GM12878 (cell line): ENCODE measurements around the gene ARHGAP15. TPM values are rescaled to one million over a fixed set of nuclear protein-coding genes. Genes with fewer than 3 reads are reported as not detected.

Experiments used
- ATAC-seq: fragments of 200-7000 bp; cut with Tn5 transposase; 3 replicates; pipeline ENCODE4 v1.9.1; 2020; ENCODE audit warnings: mild to moderate bottlenecking, moderate library complexity
- BruUV-seq: library from RNA; stranded (reverse); fragments of 400-500 nt; replicated peaks from 2 replicates; lab custom pipeline; 2021; lab: Mats Ljungman, UMichigan
- CTCF ChIA-PET: fragments of 300-600 bp; sonication (Branson Sonifier 250); formaldehyde crosslinking; extraction: SDS; loops from one replicate; lab custom pipeline; 2021; ENCODE audit warnings: inconsistent platforms; lab: Yijun Ruan, JAX
- POLR2A ChIA-PET: fragments of 350-600 bp; formaldehyde crosslinking; extraction: SDS; loops from one replicate; lab custom pipeline; 2021; ENCODE audit warnings: inconsistent platforms; lab: Charles Lee
- RAD21 ChIA-PET: fragments of 300-600 bp; sonication (Branson Sonifier 250); formaldehyde crosslinking; loops from one replicate; lab custom pipeline; 2023; ENCODE audit warnings: antibody characterized with exemption; ENCODE audit not compliant: unreplicated experiment; lab: Charles Lee
- SMC1A ChIA-PET: fragments of 300-600 bp; sonication (Branson Sonifier 250); formaldehyde crosslinking; loops from one replicate; lab custom pipeline; 2023; ENCODE audit not compliant: unreplicated experiment, uncharacterized antibody; lab: Charles Lee
- DNase-seq: peaks from one replicate; pipeline ENCODE4 v3.0.0-alpha.2; 2011; ENCODE audit warnings: low read depth, low spot score
- FAIRE-seq: peaks from 3 replicates; lab custom pipeline; 2011; peaks lifted over from hg19 to GRCh38; lab: Jason Lieb, UNC
- H2AFZ ChIP-seq: 2 replicates; pipeline ENCODE4 v1.6.0; 2011; ENCODE audit warnings: low read depth, low read length, control low read depth; ENCODE audit not compliant: control insufficient read depth
- H3K27ac ChIP-seq: 2 replicates; pipeline ENCODE4 v1.5.1; 2011; ENCODE audit warnings: control low read depth; ENCODE audit not compliant: control insufficient read depth, insufficient read depth
- H3K27me3 ChIP-seq, 2 experiments: replicated peaks in 1 of 2; 2 replicates each; pipeline versions ENCODE4 v1.6.0 to v1.6.1; 2011; ENCODE audit warnings: low read length in 1 of 2; ENCODE audit not compliant: control insufficient read depth in 2 of 2, insufficient read depth in 2 of 2
- H3K36me3 ChIP-seq, 2 experiments: 2 replicates each; pipeline ENCODE4 v1.5.1; 2011; ENCODE audit warnings: low read length in 1 of 2; ENCODE audit not compliant: control insufficient read depth in 2 of 2, insufficient read depth in 2 of 2
- H3K4me1 ChIP-seq: 2 replicates; pipeline ENCODE4 v1.6.1; 2011; ENCODE audit warnings: mild to moderate bottlenecking, low read length, moderate library complexity, mixed read lengths; ENCODE audit not compliant: control insufficient read depth, insufficient read depth
- H3K4me2 ChIP-seq: 2 replicates; pipeline ENCODE4 v1.6.0; 2011; ENCODE audit warnings: control low read depth; ENCODE audit not compliant: control insufficient read depth, insufficient read depth
- H3K4me3 ChIP-seq: fragments of 200-600 bp; sonication (generic); 2 replicates; pipeline ENCODE4 v1.5.1; 2016
- H3K79me2 ChIP-seq: 2 replicates; pipeline ENCODE4 v1.6.0; 2011; ENCODE audit warnings: low read length; ENCODE audit not compliant: control insufficient read depth, insufficient read depth
- H3K9ac ChIP-seq: 2 replicates; pipeline ENCODE4 v1.8.0; 2011; ENCODE audit warnings: low read length, control low read depth, mixed read lengths; ENCODE audit not compliant: control insufficient read depth, insufficient read depth
- H3K9me3 ChIP-seq: replicated peaks from 3 replicates; pipeline ENCODE4 v1.5.1; 2011; ENCODE audit warnings: mild to moderate bottlenecking, low read length; ENCODE audit not compliant: control insufficient read depth, insufficient read depth
- H4K20me1 ChIP-seq: 2 replicates; pipeline ENCODE4 v1.6.0; 2011; ENCODE audit not compliant: control insufficient read depth, insufficient read depth
- CREM ChIP-seq: IDR thresholded peaks from 2 replicates; pipeline ENCODE4 v1.6.1; 2014; ENCODE audit warnings: antibody characterized with exemption, low read depth
- MYC ChIP-seq: IDR thresholded peaks from 2 replicates; pipeline ENCODE4 v1.6.1; 2011; ENCODE audit warnings: mild to moderate bottlenecking, low read length, moderate library complexity, inconsistent platforms; ENCODE audit not compliant: insufficient read depth, insufficient replicate concordance, insufficient read length, severe bottlenecking
- RAD21 ChIP-seq: IDR thresholded peaks from 2 replicates; pipeline ENCODE4 v1.6.1; 2011; ENCODE audit warnings: mild to moderate bottlenecking, low read depth, low read length, moderate library complexity; ENCODE audit not compliant: insufficient read depth
- RBBP5 ChIP-seq: fragments of 200-600 bp; sonication (generic); conservative IDR thresholded peaks from 2 replicates; pipeline ENCODE4 v1.6.1; 2016
- SMAD1 ChIP-seq: fragments of 450-650 bp; IDR thresholded peaks from 2 replicates; pipeline ENCODE4 v1.6.1; 2018; ENCODE audit warnings: mild to moderate bottlenecking, low read depth; ENCODE audit not compliant: partially characterized antibody
- SREBF1 ChIP-seq: IDR thresholded peaks from 2 replicates; pipeline ENCODE4 v1.6.1; 2012; ENCODE audit warnings: mild to moderate bottlenecking, low read length
- WGBS: methylation state at CpG from one replicate; pipeline ENCODE4 v1.1.6; 2016; ENCODE audit warnings: low lambda C conversion rate; ENCODE audit not compliant: insufficient replicate concordance, insufficient coverage; ENCODE audit errors: missing lambda C conversion rate; 5-methylcytosine and 5-hydroxymethylcytosine counted together
- in situ Hi-C: fragments of 300-500 bp; cut with MboI; formaldehyde crosslinking; loops from 9 replicates; pipeline ENCODE4 v1.14.3; 2018; ENCODE audit warnings: mixed read lengths
- intact Hi-C: fragments of 100-400 bp; cut with micrococcal nuclease; formaldehyde crosslinking; loops from one replicate; pipeline ENCODE4 v1.14.2; 2022; ENCODE audit not compliant: unreplicated experiment
- polyA plus RNA-seq, 11 experiments: library from polyadenylated mRNA; depleted of rRNA in 4 of 11; unstranded in 6 of 11; stranded (reverse) in 5 of 11; fragments of >200 nt; fragmentation: Nextera tagmentation in 4 of 11; fragmentation: Illumina TruSeq in 1 of 11; extraction: Ambion mirVana in 4 of 11; extraction: Trizol in 1 of 11; gene quantifications; 1 replicate in 1 of 11; 2 replicates in 10 of 11; pipeline versions ENCODE4 v1.2.1 to v1.2.3, GENCODE V29; 2011 to 2016; ENCODE audit warnings: inconsistent platforms in 2 of 11, missing spikeins in 2 of 11, low read depth in 1 of 11
- total RNA-seq, 4 experiments: library from RNA; depleted of rRNA in 3 of 4; stranded (reverse); fragments of >200 nt in 3 of 4; fragmentation: Illumina TruSeq in 1 of 4; extraction: Trizol in 1 of 4; gene quantifications; 2 replicates each; pipeline versions ENCODE4 v1.2.1 to v1.2.3, GENCODE V29; 2013 to 2021
- TF ChIP-seq, protein P1 (sequence below): fragments of 450-650 bp; IDR thresholded peaks from 2 replicates; pipeline ENCODE4 v1.6.1; 2017; ENCODE audit warnings: mild to moderate bottlenecking, moderate library complexity
- TF ChIP-seq, protein P2 (sequence below): fragments of 450-650 bp; IDR thresholded peaks from 2 replicates; pipeline ENCODE4 v1.6.1; 2016; ENCODE audit warnings: mild to moderate bottlenecking

The ARHGAP15 gene
- total and polyA plus RNA-seq, 10 of the 15 experiments (the other 5 are each of a cell fraction or from before 2014, with no cell fraction given) = 38.0 to 92.6 (median 66.7) TPM

DNA sequence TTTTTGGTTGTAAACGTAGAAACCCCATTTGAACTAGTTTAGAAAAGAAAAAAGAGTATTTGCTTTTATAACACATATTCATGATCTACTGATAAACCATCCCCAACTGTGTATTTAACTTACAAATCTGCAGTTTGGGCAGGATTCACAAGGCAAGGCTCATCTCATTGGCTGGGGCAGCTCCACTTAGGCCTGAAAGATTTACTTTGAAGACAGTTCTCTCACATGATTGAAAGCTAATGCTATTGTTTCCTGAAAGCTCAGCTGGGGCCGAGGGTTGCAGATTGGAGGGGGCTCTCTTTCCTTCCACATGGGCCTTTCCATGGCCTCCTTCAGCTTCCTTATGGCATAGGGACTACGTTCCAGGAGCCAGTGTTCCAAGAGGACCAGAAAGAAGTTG is 47.4 kb downstream of the ARHGAP15 start:
- BruUV-seq = no TSS peak

More for the DNA sequence above, 47.4 kb downstream of the ARHGAP15 start:
- ChIA-PET POLR2A (interaction anchor here (0.7 to 1.3 kb wide), 3 partner anchors 15 to 44 kb away, joined by 3 to 4 read pairs (median 3); no protein-coding TSS in a partner anchor), RAD21 (interaction anchor here (0.9 to 1.8 kb wide), 3 partner anchors 14 to 46 kb away, joined by 3 to 4 read pairs (median 3); no protein-coding TSS in a partner anchor), CTCF (interaction anchor here (1.0 to 1.7 kb wide), 3 partner anchors 18 to 46 kb away, joined by 3 to 5 read pairs (median 3); no protein-coding TSS in a partner anchor), SMC1A (interaction anchor here (0.7 to 2.4 kb wide), 7 partner anchors 11 to 66 kb away, joined by 3 to 7 read pairs (median 5); no protein-coding TSS in a partner anchor)
- Histone ChIP-seq H3K9me3 (peaks cover 8% of the 10 kb centered on the region), H2AFZ (no peak overlapping the region), H3K4me2 (peak overlapping the region; percentile 80), H3K79me2 (peaks cover 8% of the 10 kb centered on the region), H3K36me3 (no peaks in the 10 kb centered on the region; a peak in 1 of 4 replicates), H3K9ac (no peak overlapping the region), H3K27me3 (no peaks in the 10 kb centered on the region), H3K4me3 (peak overlapping the region; percentile 71), H3K27ac (peak overlapping the region; percentile 68), H4K20me1 (no peaks in the 10 kb centered on the region), H3K4me1 (peaks cover 12% of the 10 kb centered on the region)
- ATAC-seq = peak; percentile 71
- intact Hi-C loops = no loop called here
- in situ Hi-C loops = no loop called here
- TF ChIP-seq RBBP5 (no peak), MYC (no peak), SREBF1 (no peak), RAD21 (no peak), CREM (no peak), SMAD1 (no peak)
- TF ChIP-seq, protein P1, sequence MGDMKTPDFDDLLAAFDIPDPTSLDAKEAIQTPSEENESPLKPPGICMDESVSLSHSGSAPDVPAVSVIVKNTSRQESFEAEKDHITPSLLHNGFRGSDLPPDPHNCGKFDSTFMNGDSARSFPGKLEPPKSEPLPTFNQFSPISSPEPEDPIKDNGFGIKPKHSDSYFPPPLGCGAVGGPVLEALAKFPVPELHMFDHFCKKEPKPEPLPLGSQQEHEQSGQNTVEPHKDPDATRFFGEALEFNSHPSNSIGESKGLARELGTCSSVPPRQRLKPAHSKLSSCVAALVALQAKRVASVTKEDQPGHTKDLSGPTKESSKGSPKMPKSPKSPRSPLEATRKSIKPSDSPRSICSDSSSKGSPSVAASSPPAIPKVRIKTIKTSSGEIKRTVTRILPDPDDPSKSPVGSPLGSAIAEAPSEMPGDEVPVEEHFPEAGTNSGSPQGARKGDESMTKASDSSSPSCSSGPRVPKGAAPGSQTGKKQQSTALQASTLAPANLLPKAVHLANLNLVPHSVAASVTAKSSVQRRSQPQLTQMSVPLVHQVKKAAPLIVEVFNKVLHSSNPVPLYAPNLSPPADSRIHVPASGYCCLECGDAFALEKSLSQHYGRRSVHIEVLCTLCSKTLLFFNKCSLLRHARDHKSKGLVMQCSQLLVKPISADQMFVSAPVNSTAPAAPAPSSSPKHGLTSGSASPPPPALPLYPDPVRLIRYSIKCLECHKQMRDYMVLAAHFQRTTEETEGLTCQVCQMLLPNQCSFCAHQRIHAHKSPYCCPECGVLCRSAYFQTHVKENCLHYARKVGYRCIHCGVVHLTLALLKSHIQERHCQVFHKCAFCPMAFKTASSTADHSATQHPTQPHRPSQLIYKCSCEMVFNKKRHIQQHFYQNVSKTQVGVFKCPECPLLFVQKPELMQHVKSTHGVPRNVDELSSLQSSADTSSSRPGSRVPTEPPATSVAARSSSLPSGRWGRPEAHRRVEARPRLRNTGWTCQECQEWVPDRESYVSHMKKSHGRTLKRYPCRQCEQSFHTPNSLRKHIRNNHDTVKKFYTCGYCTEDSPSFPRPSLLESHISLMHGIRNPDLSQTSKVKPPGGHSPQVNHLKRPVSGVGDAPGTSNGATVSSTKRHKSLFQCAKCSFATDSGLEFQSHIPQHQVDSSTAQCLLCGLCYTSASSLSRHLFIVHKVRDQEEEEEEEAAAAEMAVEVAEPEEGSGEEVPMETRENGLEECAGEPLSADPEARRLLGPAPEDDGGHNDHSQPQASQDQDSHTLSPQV = no peak
- TF ChIP-seq, protein P2, sequence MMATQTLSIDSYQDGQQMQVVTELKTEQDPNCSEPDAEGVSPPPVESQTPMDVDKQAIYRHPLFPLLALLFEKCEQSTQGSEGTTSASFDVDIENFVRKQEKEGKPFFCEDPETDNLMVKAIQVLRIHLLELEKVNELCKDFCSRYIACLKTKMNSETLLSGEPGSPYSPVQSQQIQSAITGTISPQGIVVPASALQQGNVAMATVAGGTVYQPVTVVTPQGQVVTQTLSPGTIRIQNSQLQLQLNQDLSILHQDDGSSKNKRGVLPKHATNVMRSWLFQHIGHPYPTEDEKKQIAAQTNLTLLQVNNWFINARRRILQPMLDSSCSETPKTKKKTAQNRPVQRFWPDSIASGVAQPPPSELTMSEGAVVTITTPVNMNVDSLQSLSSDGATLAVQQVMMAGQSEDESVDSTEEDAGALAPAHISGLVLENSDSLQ = no peak
- WGBS = 17% methylated on average over 3 of the region's 3 CpGs
- DNase-seq = no peak
- FAIRE-seq = no peak
